GM21515 (cell line): ENCODE data around the gene PITPNB.
A peak's percentile ranks its signal among the peaks of the same experiment; 100 is the strongest.

ENCODE experiments used
- ATAC-seq: cut with Tn5 transposase; IDR thresholded peaks from one replicate; pipeline ENCODE4 v1.9.1; 2021; ENCODE audit not compliant: unreplicated experiment

The PITPNB gene

DNA sequence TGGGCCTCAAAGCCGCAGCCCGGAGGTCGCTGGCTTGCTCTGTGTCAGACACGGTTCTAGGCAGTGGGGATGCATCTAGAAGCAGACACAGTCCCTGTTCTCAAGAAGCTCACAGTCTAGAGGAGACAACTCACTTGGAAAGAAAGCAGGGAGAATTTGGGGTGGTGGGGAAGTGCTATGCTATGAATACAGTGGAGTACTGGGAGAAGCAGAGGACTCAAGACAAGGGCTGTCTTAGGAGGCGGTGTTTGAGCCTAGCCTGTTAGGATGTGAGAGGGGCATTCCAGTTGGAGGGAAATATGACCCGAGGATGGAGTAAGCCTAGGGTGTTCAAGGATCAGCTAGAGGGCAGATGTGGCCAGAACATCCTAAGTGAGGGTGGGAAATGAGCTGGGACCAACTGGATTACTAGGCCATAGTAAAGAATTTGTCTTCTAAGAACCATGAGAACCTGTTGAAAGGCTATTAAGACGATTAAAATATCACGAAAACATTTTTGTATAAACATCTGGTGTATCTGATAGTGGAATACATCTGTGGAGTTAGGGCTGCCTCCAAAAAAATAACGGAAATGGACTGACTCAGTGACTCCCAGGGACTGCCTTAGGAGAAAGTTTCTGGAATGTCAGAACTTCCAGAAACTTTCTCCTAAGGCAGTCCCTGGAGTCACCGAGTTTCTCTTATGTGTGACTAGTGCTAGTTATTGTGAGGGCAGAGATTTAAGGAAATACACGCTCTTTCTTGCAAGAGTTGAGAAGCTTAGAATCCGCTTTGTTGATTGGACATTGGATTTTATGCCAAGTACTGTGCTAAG is 1.1 kb upstream of the PITPNB start:
- peak; percentile 8 for ATAC-seq

DNA sequence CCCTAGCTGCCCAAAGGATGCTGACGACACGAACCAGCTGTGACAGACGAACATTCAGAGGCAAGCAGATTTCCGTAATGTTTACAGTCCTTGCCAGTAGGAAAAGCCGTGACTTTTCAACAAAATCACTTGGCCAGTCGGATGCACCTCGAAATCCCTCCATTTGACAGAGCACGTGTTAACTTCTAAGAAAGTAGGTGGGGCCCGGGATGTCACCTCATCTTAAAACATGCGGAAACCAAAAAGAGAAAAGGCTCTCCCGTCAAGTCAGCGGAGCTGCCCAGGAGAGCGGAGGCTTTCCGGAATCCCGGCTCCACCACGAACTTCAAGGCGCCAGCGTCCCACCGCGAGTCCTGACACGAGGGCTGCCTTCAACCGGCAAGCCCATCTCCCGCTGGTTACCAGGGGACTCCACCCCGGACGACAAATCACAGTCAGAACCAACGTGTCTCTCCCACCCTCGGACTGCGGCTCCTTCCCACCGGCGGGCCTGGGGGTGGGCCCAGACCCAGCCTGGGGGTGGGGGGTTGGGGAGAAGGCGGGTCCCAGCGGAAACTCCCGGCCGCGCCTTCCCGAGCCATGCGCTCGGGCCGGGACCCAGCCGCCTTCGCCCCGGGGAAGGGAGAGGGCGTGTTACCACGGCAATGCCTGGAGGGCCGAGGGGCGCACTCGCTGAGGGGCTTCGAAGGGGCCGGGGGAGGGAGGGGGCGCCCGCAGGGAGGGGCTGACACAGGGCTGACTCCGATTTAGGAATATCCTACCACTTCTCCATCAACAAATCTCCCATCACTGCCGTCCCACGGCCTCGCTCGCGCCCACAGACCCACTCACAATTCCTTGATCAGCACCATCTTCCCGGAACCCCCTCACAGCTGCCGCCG is 475 bp downstream of the PITPNB start:
- ATAC-seq, result peak; percentile 17

DNA sequence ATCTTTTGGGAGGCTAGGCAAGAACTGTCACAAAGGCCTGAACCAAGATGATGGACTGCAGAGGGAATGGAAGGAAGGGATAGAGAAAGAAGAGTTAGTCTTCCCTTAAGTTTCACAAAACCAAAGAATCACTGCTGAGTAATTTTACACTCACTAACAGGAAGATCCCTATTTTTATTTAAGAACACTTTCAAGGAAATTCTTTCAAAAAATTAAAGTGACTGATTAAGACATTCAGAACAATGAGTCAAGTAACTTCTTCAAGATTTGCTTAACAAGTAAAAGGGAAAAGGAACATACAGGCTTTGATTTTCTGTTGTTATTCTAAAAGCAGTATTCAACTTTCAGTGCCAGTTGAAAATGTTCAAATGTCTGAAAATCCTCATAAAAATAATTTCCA is 3.1 kb downstream of the PITPNB start:
- ATAC-seq, result no peak

DNA sequence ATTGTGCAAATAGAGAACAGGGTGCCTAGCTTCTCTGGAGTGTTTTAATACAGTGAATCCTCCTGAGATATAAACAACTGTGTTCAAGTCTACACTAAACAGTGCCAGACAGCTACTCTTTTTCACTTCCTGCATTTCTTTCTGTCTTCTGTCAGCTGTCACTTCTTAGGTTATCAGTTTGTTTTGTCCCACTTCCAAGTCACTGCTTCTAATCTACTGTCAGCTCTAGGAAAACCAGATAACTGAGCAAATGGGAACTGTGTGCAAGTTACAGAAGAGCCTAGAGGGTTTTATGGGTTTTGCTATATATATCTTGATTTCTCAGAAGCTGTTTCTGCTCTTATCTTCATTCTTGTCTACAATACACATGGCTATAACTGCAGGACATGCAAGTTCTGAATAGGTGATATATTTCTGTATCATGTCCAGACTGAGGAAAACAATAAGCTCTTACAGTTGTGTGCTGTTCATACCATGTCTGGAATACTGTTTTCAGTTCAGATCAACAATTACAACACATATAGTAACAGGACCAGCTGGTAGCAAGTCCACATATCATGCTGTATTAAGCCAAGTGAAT is 5.8 kb downstream of the PITPNB start:
- ATAC-seq, result no peak

- ATAC-seq, result no peak
These were observed 7.0 kb downstream of the PITPNB start for GRCh38 chr22:27912101-27912500.

- no peak for ATAC-seq
These were observed 7.7 kb downstream of the PITPNB start for GRCh38 chr22:27911330-27911729.

GRCh38 chr22:27906241-27906640 is 12.8 kb downstream of the PITPNB start:
- no peak for ATAC-seq

- no peak for ATAC-seq
These were observed 13.4 kb downstream of the PITPNB start for GRCh38 chr22:27905653-27906052.

- ATAC-seq, result no peak
These were observed 15.1 kb downstream of the PITPNB start for GRCh38 chr22:27903805-27904473.

- ATAC-seq, result no peak
These were observed 18.9 kb downstream of the PITPNB start for GRCh38 chr22:27900153-27900552.

DNA sequence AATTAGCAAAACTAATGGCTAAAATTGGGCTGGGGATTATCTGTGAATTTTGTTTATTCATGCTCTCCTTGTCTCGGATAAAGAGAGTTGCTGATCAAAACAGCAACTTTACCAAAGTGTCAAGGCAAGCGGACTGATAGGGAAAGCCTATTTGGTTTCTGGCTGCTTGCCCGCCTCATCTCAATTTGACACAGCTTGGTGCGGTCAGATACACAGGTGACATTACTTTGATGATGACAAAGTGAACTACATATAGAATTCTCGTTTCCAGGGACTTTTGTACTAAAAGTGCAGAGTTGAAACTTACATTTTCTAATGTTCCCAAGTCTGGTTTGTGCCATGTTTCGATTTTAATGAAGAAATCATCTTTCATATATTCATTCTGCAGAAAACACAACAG is 22.8 kb downstream of the PITPNB start:
- peak; percentile 52 for ATAC-seq

DNA sequence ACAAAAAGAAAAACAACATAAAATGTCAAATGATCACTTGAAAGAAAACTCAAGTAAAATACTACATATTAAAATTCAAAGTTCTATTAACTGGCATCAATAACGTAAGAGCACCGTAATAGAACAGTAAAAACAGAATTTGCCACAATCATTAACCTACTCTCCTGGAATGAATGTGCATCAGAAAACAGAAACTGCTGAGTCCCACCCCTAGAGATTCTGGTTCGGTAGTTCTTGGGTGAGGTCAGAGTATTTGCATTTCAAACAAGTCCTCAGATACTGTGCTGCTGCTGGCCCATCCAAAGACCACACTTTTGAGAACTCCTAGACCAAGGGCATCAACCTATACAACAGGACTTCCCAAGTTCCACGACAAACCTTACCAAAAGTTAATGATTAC is 23.5 kb downstream of the PITPNB start:
- ATAC-seq, result peak; percentile 72

- ATAC-seq, result no peak
These were observed 26.2 kb downstream of the PITPNB start for GRCh38 chr22:27892811-27893210.

DNA sequence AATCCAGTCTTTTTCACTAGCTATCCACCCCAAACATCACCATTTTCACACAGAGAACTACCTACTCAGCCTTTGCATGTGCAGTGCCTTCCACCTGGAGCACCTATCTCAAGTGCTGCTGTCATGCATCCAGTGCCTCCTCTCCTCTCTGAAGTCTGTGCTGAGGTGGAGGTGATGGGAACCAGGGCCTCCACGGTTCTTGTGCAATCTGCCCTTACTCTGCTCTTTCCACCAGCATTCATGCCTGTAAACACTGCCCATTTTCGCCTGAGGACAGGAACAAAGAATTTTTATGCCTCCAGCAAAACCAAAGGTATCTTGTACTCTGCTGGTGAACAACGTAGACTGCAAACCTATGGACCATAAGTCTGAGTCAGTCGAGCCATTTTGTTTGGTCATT is 27.0 kb downstream of the PITPNB start:
- ATAC-seq, result no peak

GRCh38 chr22:27888310-27888709 is 30.7 kb downstream of the PITPNB start:
- no peak for ATAC-seq

DNA sequence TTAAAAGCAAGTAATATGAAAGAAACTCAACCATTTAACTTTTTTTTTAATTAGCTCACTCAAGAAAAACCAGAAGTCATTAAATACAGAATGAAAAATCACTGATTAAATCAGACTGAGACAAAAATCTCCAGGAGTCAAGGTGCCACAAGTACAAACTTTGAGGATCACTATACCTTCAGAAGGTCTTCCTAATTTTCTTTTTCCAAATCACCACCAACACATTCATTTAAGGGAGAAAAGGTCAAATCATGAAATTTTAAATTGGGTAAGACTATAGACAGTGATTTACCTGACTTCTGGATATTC is 32.3 kb downstream of the PITPNB start:
- no peak for ATAC-seq

DNA sequence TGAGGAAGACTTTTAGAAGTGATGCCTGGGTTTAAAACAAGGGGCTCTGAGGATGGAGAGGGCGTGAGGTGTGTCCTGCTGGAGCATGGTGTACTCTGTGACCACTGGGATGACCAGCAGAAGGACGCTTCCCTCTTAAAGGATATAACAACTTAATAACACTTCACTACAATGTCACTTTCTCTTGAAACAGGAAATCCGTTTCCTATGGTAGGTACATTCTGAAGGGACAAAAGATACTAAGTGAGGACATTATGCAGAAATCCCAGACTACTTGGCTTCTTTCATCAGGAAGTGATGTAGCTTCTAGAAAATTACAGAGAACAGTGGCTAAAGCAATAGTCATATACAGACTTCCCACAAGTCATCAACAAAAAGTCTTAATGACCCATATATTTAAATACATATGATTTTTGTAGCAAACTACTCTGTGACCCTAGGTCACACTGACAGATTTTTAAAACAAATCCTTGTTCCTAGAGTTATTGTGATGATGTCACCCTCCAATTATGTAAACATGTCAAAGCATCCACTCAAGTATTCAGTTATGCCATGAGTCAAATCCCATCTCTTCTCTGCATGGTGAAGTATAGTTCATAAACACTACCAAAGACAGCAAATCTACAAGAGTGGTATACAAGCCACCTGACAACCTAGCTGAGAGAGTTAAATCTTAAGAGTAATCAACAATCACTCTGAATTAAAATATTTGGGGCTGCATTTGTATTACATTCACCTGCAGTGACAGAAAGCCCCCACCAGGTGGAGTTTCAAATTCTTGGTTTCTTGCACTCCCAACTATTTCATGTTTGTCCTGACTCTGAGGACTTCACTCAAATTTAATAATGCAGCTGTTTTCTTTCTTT is 32.8 kb downstream of the PITPNB start:
- ATAC-seq, result no peak

- no peak for ATAC-seq
These were observed 35.3 kb downstream of the PITPNB start for GRCh38 chr22:27883656-27884350.

DNA sequence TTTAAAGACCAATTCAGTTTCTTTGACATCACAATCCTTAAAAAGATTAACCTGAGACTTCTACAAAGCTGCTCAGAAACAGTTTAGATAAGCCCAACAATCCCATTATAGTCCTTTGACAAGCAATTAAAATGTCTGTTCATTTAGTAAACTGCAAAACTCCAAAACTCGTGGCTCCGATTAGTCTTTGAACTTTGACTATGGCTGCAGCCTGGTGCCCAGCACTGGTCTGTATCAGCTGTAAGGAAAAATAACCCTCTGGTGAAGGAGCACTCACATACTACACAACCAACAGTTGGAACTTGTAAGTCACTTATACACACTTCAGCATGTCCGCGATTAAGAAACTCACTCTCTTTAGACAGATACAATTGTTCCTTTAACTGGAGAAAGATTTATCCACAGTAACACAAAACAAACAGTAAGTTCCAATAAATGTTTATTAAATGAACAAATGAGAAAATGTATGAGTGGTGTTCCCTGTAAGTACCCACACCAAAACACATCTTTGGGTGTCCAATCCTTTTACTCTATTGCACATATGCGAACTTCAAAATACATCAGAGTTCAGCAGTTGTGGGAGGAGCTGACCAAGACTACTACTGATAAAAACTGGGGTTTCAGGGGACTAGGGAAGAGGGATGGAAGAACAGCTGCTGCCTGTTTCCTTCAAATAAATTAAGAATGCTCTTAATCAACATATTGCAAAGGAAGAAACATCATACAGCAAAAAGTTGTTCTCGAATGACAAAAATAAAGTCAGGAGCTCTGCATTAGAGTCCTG is 36.4 kb downstream of the PITPNB start:
- ATAC-seq, result no peak
